Heart left ventricle (tissue), 16 donors: ENCODE data around the gene MAML3. TPM values are rescaled to one million over a fixed set of nuclear protein-coding genes. Genes with fewer than 3 reads are reported as not detected.

Experiments used
- ATAC-seq, 4 donors: fragments of 200-7000 bp; cut with Tn5 transposase; one replicate each; pipeline ENCODE4 v1.9.1; 2020 to 2022; ENCODE audit warnings: moderate library complexity in 4 of 4, mild to moderate bottlenecking in 3 of 4, moderate number of reproducible peaks in 1 of 4
- DNase-seq, 5 donors: peaks; one replicate each; pipeline ENCODE4 v3.0.0-alpha.2; 2020
- H3K27ac ChIP-seq, 12 donors: fragments of 200-600 bp; sonication (generic) in 4 of 12; one replicate each; pipeline versions ENCODE4 v1.5.0 to v1.8.0; 2016 to 2022; ENCODE audit warnings: mild to moderate bottlenecking in 2 of 12
- H3K27me3 ChIP-seq, 9 donors: fragments of 200-600 bp; sonication (generic) in 2 of 9; one replicate each; pipeline versions ENCODE4 v1.5.1 to v1.8.0; 2016 to 2022; ENCODE audit warnings: mild to moderate bottlenecking in 3 of 9
- H3K36me3 ChIP-seq, 9 donors: fragments of 200-600 bp; sonication (generic) in 2 of 9; one replicate each; pipeline versions ENCODE4 v1.5.0 to v1.8.0; 2018 to 2022; ENCODE audit warnings: mild to moderate bottlenecking in 2 of 9
- H3K4me1 ChIP-seq, 12 donors: fragments of 200-600 bp; sonication (generic) in 4 of 12; one replicate each; pipeline versions ENCODE4 v1.5.0 to v1.8.0; 2016 to 2022; ENCODE audit warnings: mild to moderate bottlenecking in 3 of 12
- H3K4me3 ChIP-seq, 12 donors: fragments of 200-600 bp; sonication (generic) in 4 of 12; one replicate each; pipeline versions ENCODE4 v1.5.0 to v1.8.0; 2017 to 2022; ENCODE audit warnings: mild to moderate bottlenecking in 9 of 12, moderate library complexity in 4 of 12
- H3K9me3 ChIP-seq, 12 donors: fragments of 200-600 bp; sonication (generic) in 4 of 12; one replicate each; pipeline versions ENCODE4 v1.5.0 to v1.8.0; 2016 to 2022; ENCODE audit warnings: mild to moderate bottlenecking in 1 of 12
- POLR2A ChIP-seq, 2 donors: fragments of 450-650 bp; IDR thresholded peaks; one replicate each; pipeline ENCODE4 v1.6.1; 2017; ENCODE audit warnings: antibody characterized with exemption in 2 of 2, mild to moderate bottlenecking in 2 of 2, moderate library complexity in 2 of 2
- WGBS, 4 donors: extraction: QIAGEN DNeasy Blood & Tissue Kit in 2 of 4; methylation state at CpG; one replicate each; pipeline versions ENCODE4 v1.1.5 to v1.1.7; 2013 to 2018; 5-methylcytosine and 5-hydroxymethylcytosine counted together
- intact Hi-C, 10 donors: fragments of 100-400 bp; cut with DNase I; formaldehyde crosslinking; loops; one replicate each; pipeline versions ENCODE4 v1.11.1 to v1.14.2; 2022
- polyA plus RNA-seq, 2 donors: library from polyadenylated mRNA; stranded (reverse); fragments of 200-250 nt; gene quantifications; one replicate each; pipeline ENCODE4 v1.2.3, GENCODE V29; 2013
- total RNA-seq, 9 donors: library from RNA; depleted of rRNA in 2 of 9; stranded (reverse); fragments of >200 nt in 2 of 9; fragmentation: NEBNext Ultra II Directional in 3 of 9; extraction: Animal tissue kit (Norgen Biotek cat#: 25700) in 3 of 9; gene quantifications; one replicate each; pipeline versions ENCODE4 v1.1.0 to v1.2.4, GENCODE V29; 2016 to 2023
- TF ChIP-seq, protein P1 (sequence below), 12 donors: fragments of 200-600 bp; sonication (generic) in 4 of 12; IDR thresholded peaks; one replicate each; pipeline versions ENCODE4 v1.5.0 to v1.8.0; 2018 to 2022; ENCODE audit warnings: antibody characterized with exemption in 12 of 12, mild to moderate bottlenecking in 5 of 12
- donor health status: ischemic (EF 13 %, LVEDD 7.1; RV severe dilation, severe dysfunction).
- donor health status: healthy with polysubstance abuse.
- donor health status: DM: no; HTN: yes; CAD: no.
- donor health status: DM: no; HTN: no; CAD: no.
- donor health status: ischemic (EF 25% LVEDD 6.9; RV normal size, moderate dysfunction).
- donor health status: ischemic (EF 25% LVEDD 5.7; RV mildly dilated, moderate dysfunction).
- donor health status: healthy.
- donor health status: DM: yes; HTN: yes; CAD: no.
- donor health status: ischemic (EF 35%, LVEDD 5.7; RV mildly dilated, moderate dysfunction).
- donor health status: nonischemic (EF 11% LVEDD 7.7; RV severe dilation, severe dysfunction).
- donor health status: DM: yes; HTN: yes; CAD: no.
- donor health status: PGD.
- donor health status: ischemic (EF 29% LVEDD 5.4; RV normal size, mild dysfunction).
- donor health status: nonischemic (EF 23%, LVEDD 6.1; RV moderate dilation, normal function).

The MAML3 gene
- total and polyA plus RNA-seq, 11 donors, result 0.76 to 5.9 (median 2.4) TPM

DNA sequence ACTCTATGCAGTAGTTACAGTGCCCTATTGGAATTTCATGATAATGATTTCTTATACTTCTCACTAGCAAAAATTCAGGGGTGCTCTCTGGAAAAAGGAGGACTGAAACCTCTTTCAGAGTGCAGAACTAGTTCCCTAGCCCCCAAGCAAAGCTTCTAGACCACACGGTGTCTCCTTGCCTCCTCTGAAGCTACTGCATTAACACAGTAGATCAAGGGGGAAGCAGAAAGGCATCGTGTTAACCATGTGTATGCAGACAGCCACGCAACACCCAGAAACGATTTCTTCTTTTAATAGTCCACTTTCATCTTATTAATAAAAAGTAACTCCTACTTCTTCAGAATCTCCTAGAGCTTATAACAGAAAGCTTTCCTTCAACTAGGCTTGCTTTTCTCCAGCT is 44.7 kb downstream of the MAML3 start:
- H3K9me3 ChIP-seq, result no peaks in the 10 kb centered on the region
- no peak overlapping the region for H3K27ac ChIP-seq
- H3K36me3 ChIP-seq, result no peaks in the 10 kb centered on the region
- H3K27me3 ChIP-seq, result no peaks in the 10 kb centered on the region
- no peak for DNase-seq
- WGBS, 4 donors, result 85 to 92% (median 86%) methylated on average over 4 of the region's 4 CpGs
- no peaks in the 10 kb centered on the region for H3K4me1 ChIP-seq
- TF ChIP-seq POLR2A (IDR thresholded peaks at IDR 0.05), result no peak
- TF ChIP-seq, protein P1, sequence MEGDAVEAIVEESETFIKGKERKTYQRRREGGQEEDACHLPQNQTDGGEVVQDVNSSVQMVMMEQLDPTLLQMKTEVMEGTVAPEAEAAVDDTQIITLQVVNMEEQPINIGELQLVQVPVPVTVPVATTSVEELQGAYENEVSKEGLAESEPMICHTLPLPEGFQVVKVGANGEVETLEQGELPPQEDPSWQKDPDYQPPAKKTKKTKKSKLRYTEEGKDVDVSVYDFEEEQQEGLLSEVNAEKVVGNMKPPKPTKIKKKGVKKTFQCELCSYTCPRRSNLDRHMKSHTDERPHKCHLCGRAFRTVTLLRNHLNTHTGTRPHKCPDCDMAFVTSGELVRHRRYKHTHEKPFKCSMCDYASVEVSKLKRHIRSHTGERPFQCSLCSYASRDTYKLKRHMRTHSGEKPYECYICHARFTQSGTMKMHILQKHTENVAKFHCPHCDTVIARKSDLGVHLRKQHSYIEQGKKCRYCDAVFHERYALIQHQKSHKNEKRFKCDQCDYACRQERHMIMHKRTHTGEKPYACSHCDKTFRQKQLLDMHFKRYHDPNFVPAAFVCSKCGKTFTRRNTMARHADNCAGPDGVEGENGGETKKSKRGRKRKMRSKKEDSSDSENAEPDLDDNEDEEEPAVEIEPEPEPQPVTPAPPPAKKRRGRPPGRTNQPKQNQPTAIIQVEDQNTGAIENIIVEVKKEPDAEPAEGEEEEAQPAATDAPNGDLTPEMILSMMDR (IDR thresholded peaks at IDR 0.05), result no peak
- no peak for ATAC-seq
- intact Hi-C loops, result loop anchor here in 1 of 10 donors (5.0 kb wide), 1 partner anchor 33 kb away; no protein-coding TSS in a partner anchor
- no peak overlapping the region for H3K4me3 ChIP-seq

DNA sequence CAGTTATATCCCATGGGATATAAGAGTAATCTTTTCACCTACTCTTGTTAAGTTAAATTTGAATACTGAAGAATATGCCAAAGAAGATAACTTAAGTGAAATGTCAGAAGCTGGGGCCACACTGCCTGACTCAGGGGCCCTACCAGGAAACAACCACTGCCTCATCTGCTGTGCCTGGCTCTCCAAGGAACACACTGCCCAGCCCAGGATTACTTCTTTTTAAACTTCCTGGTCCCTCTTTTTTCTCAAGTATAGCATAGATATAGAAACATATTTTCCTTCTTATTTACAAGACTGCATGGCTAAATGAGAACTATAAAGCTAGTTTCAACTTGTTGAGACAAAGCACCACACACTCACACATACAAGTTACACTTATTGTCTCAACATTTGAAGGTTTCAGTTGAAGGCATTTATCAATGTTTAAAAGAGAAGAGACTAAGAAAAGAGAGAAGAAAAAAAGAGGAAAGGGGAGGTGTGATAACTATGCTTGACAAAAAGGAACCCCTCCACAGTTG is 45.2 kb downstream of the MAML3 start:
- H3K27ac ChIP-seq, result no peak overlapping the region
- no peaks in the 10 kb centered on the region for H3K9me3 ChIP-seq
- peaks cover 0 to 1% (median 0%) of the 10 kb centered on the region in 12 donors for H3K4me1 ChIP-seq
- DNase-seq (no peak), ATAC-seq (no peak)
- H3K27me3 ChIP-seq, result no peaks in the 10 kb centered on the region
- TF ChIP-seq, protein P1 (IDR thresholded peaks at IDR 0.05), result no peak
- no peak for TF ChIP-seq POLR2A (IDR thresholded peaks at IDR 0.05)
- intact Hi-C loops, result loop anchor here in 1 of 10 donors (5.0 kb wide), 1 partner anchor 34 kb away; no protein-coding TSS in a partner anchor
- H3K36me3 ChIP-seq, result no peaks in the 10 kb centered on the region
- H3K4me3 ChIP-seq, result no peak overlapping the region

DNA sequence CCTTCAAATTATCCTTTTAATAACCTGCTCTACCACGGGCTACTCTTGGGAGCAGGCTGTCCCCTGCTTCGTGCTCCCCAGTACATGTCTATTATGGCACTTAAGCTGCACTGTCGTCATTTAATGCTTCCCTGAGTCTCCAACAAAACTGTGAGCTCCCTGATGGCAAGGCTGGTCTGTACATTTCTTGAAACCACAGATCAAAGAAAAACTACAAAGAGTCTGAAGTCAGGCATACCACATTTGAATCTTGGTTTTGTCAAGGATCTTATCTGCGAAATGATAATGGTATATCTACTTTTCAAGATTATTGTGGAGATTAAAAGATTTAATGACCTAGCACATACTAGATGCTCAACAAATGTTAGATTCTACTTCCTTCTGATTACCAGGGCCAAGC is 45.7 kb downstream of the MAML3 start:
- DNase-seq, result no peak
- Histone ChIP-seq H3K4me3 (no peak overlapping the region), H3K4me1 (peaks cover 0 to 7% (median 0%) of the 10 kb centered on the region in 12 donors), H3K9me3 (no peaks in the 10 kb centered on the region), H3K27ac (no peak overlapping the region), H3K36me3 (no peaks in the 10 kb centered on the region), H3K27me3 (no peaks in the 10 kb centered on the region)
- no peak for ATAC-seq
- intact Hi-C loops, result loop anchor here in 1 of 10 donors (5.0 kb wide), 1 partner anchor 34 kb away; no protein-coding TSS in a partner anchor
- 48 to 74% (median 61%) methylated on average over 4 of the region's 4 CpGs for WGBS, 4 donors
- TF ChIP-seq POLR2A (IDR thresholded peaks at IDR 0.05), result no peak
- TF ChIP-seq, protein P1 (IDR thresholded peaks at IDR 0.05), result no peak

DNA sequence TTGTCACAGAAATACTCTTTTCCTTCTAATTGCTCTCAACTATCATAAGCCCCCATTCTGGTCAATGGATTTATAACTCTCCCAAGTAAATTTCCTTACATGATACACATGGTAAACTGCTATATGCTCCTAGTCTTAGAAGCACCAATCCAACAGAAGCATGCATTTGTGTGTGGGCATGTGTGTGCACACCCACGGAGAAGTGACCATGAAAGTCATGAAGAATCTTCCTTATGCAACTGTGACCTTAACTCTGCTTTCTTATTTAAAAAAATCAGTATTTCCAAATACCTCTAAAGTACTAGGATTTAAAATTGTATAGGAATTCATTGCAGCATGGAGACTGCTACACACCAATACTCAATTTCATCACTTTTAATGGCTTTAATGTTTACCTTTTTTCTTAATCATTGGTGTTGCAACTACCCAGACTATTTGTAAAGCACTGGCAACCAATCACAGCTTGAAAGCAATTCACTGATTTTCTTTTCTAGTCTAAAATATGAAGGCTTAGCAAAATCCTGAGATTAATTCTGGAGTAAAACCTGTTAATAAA is 47.6 kb downstream of the MAML3 start:
- peaks cover 0 to 4% (median 0%) of the 10 kb centered on the region in 12 donors for H3K9me3 ChIP-seq
- intact Hi-C loops, result loop anchor here in 1 of 10 donors (5.0 kb wide), 1 partner anchor 36 kb away; no protein-coding TSS in a partner anchor
- ATAC-seq (no peak), DNase-seq (no peak)
- H3K4me3 ChIP-seq, result no peak overlapping the region
- peaks cover 0 to 14% (median 0%) of the 10 kb centered on the region in 12 donors for H3K4me1 ChIP-seq
- no peaks in the 10 kb centered on the region for H3K27me3 ChIP-seq
- WGBS, 4 donors, result 75 to 94% (median 84%) methylated on average over 1 of the region's 1 CpG
- no peaks in the 10 kb centered on the region for H3K36me3 ChIP-seq
- TF ChIP-seq POLR2A (IDR thresholded peaks at IDR 0.05), result no peak
- TF ChIP-seq, protein P1 (IDR thresholded peaks at IDR 0.05), result no peak
- no peak overlapping the region for H3K27ac ChIP-seq
